CD8-positive, alpha-beta memory T cell (primary cell): ENCODE results near the gene NGB. TPM values are rescaled to one million over a fixed set of nuclear protein-coding genes. Genes with fewer than 3 reads are reported as not detected.
A peak's percentile ranks its signal among the peaks of the same experiment; 100 is the strongest.

ENCODE experiments used
- CTCF ChIA-PET: fragments of 350-600 bp; sonication (Branson Sonifier 250); formaldehyde crosslinking; loops from one replicate; lab custom pipeline; 2021; ENCODE audit warnings: antibody characterized with exemption; lab: Charles Lee
- POLR2A ChIA-PET: fragments of 350-600 bp; sonication (Branson Sonifier 250); formaldehyde crosslinking; loops from one replicate; lab custom pipeline; 2021; ENCODE audit warnings: antibody characterized with exemption; lab: Charles Lee
- DNase-seq, 5 donors: peaks; one replicate each; pipeline versions ENCODE4 v3.0.0 to v3.0.0-alpha.2; 2020 to 2022; ENCODE audit warnings: mixed read lengths in 1 of 5
- H3K27ac ChIP-seq: one replicate; pipeline ENCODE4 v1.7.0; 2013; ENCODE audit warnings: low read depth, mild to moderate bottlenecking, low read length, moderate library complexity
- H3K27me3 ChIP-seq: 2 replicates; pipeline ENCODE4 v1.7.0; 2013; ENCODE audit warnings: low read length, mild to moderate bottlenecking; ENCODE audit not compliant: insufficient read depth, poor library complexity, severe bottlenecking
- H3K36me3 ChIP-seq: 2 replicates; pipeline ENCODE4 v1.7.0; 2013; ENCODE audit warnings: mild to moderate bottlenecking, low read length, moderate library complexity; ENCODE audit not compliant: insufficient read depth
- H3K4me1 ChIP-seq: 2 replicates; pipeline ENCODE4 v1.7.0; 2013; ENCODE audit warnings: mild to moderate bottlenecking, low read length, moderate library complexity; ENCODE audit not compliant: insufficient read depth
- H3K4me3 ChIP-seq: 2 replicates; pipeline ENCODE4 v1.7.0; 2013; ENCODE audit warnings: mild to moderate bottlenecking, low read length
- H3K9me3 ChIP-seq: 2 replicates; pipeline ENCODE4 v1.7.0; 2013; ENCODE audit warnings: mild to moderate bottlenecking, low read length
- H3K27ac Mint-ChIP-seq, 8 donors: one replicate each; pipeline ENCODE4 v1.8.0; 2020 to 2021; ENCODE audit warnings: mixed read lengths in 8 of 8, mild to moderate bottlenecking in 6 of 8, inconsistent platforms in 3 of 8, moderate library complexity in 3 of 8
- H3K27me3 Mint-ChIP-seq, 2 donors: one replicate each; pipeline ENCODE4 v1.8.0; 2020 to 2021; ENCODE audit warnings: mixed read lengths in 2 of 2, mild to moderate bottlenecking in 1 of 2, moderate library complexity in 1 of 2
- H3K36me3 Mint-ChIP-seq, 3 donors: one replicate each; pipeline ENCODE4 v1.8.0; 2020 to 2021; ENCODE audit warnings: mixed read lengths in 3 of 3, inconsistent platforms in 1 of 3, mild to moderate bottlenecking in 1 of 3
- H3K4me1 Mint-ChIP-seq, 3 donors: one replicate each; pipeline ENCODE4 v1.8.0; 2020 to 2021; ENCODE audit warnings: mixed read lengths in 3 of 3, inconsistent platforms in 1 of 3, mild to moderate bottlenecking in 1 of 3
- H3K4me3 Mint-ChIP-seq, 7 donors: one replicate each; pipeline ENCODE4 v1.8.0; 2020 to 2021; ENCODE audit warnings: mixed read lengths in 7 of 7, mild to moderate bottlenecking in 6 of 7, moderate library complexity in 4 of 7, inconsistent platforms in 2 of 7
- H3K9me3 Mint-ChIP-seq, 5 donors: one replicate each; pipeline ENCODE4 v1.8.0; 2020 to 2022; ENCODE audit warnings: mixed read lengths in 5 of 5, mild to moderate bottlenecking in 3 of 5, moderate library complexity in 2 of 5, inconsistent platforms in 1 of 5
- polyA plus RNA-seq: library from polyadenylated mRNA; unstranded; fragments of 300-500 nt; fragmentation: Illumina TruSeq; gene quantifications from one replicate; pipeline ENCODE4 v1.2.3, GENCODE V29; 2021
- total RNA-seq, 2 experiments: library from RNA; stranded (reverse); gene quantifications; one replicate each; pipeline ENCODE4 v1.2.3, GENCODE V29; 2021

The NGB gene
- total and polyA plus RNA-seq, 3 experiments from 2014 or later = not detected

DNA sequence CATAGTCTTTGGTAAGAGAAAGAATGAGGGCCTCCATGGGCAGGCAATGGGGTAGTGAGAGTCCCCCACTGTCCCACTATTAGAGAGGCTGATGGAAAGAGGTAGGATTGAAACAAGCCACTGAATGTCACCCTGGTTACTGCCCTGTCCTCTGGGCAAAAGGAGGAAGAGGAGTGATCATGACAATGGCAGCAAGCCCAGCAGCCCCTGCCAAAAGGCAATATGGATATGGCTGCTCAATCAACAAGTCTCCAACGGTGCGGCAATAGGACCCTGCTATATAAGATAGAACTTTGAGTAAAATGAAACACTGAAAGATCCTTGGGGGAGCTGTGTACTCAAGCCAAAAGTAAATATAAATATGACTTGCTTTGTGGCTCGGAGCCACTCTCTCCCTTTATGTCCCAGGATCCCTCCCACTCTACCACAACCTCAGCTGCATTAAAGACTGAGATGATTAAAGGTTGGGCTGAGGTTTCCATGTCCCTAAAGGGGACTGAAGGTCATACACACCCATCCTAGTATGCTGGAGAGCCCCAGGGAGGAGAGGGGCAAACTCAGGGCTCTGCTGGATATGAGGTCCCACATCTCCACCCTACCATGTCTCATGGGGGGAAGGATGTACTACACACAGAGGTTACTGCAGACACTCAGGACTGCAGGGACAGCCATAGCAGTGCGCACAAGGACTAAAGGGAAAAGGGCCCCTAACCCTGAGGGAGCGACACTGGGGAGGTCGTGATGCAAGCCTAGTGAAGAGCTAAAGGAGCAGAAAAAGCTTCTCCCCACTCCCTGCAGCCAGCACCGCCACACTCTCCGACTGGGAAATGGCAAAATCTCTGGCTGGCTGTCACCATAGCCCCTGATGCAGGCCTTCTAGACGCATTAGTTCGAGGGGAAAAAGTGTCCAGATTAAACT is 43.8 kb upstream of the NGB start:
- CTCF ChIA-PET = interaction anchor here (1.1 to 5.0 kb wide), 12 partner anchors 10 to 538 kb away, joined by 3 to 50 read pairs (median 8); partner anchors contain the start of genes SAMD15 and TMED8
- H3K4me1 Mint-ChIP-seq = peaks cover 4 to 8% (median 4%) of the 10 kb centered on the region in 3 donors

DNA sequence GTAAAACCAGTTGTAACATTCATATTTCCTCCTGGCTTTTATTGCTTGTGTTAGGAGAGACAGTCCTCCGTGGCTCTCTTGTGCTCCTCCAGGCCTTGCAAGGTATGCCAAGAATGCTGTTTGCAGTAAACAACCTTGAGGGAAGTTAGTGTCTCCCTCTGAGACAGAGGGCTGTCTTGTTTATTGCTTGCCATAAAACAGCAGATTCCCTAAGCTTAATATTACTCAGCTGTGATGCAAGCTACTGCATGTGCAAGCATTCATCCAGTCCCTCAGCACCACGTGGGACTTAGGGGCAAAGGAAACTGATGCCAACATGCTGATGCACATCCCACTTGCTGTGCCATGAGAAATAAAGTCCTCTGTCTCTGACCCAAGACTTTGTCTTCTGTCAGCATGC is 43.0 kb upstream of the NGB start:
- Histone ChIP-seq H3K27ac (no peak overlapping the region), H3K4me3 (no peak overlapping the region), H3K36me3 (no peaks in the 10 kb centered on the region), H3K27me3 (no peaks in the 10 kb centered on the region), H3K9me3 (no peaks in the 10 kb centered on the region), H3K4me1 (no peaks in the 10 kb centered on the region)
- Mint-ChIP-seq H3K4me1 (peaks cover 0 to under 1% (median 0%) of the 10 kb centered on the region in 3 donors), H3K27ac (no peak overlapping the region), H3K4me3 (no peak overlapping the region), H3K27me3 (no peaks in the 10 kb centered on the region), H3K9me3 (no peaks in the 10 kb centered on the region), H3K36me3 (peaks cover 0 to 4% (median 0%) of the 10 kb centered on the region in 3 donors)
- CTCF ChIA-PET = interaction anchor here (1.1 to 5.0 kb wide), 3 partner anchors 11 to 162 kb away, joined by 3 to 50 read pairs (median 27); no protein-coding TSS in a partner anchor
- no peak for DNase-seq
- POLR2A ChIA-PET = no interaction called here

More for the DNA sequence above, 43.8 kb upstream of the NGB start:
- DNase-seq = no peak
- no peaks in the 10 kb centered on the region for H3K9me3 Mint-ChIP-seq
- H3K36me3 Mint-ChIP-seq = peaks cover 0 to 4% (median 0%) of the 10 kb centered on the region in 3 donors
- H3K4me1 ChIP-seq = peaks cover 4% of the 10 kb centered on the region
- peak overlapping the region in 1 of 7 donors; percentile 31 for H3K4me3 Mint-ChIP-seq
- H3K27ac Mint-ChIP-seq = peak overlapping the region in 1 of 8 donors; percentile 40
- peaks cover 0 to under 1% of the 10 kb centered on the region in 2 donors for H3K27me3 Mint-ChIP-seq
- H3K4me3 ChIP-seq = no peak overlapping the region
- POLR2A ChIA-PET = no interaction called here
- no peaks in the 10 kb centered on the region for H3K36me3 ChIP-seq
- no peak overlapping the region for H3K27ac ChIP-seq
- H3K9me3 ChIP-seq = no peaks in the 10 kb centered on the region
- H3K27me3 ChIP-seq = no peaks in the 10 kb centered on the region

- DNase-seq = no peak
- H3K27me3 Mint-ChIP-seq = no peaks in the 10 kb centered on the region
- H3K4me3 ChIP-seq = no peak overlapping the region
Measured at GRCh38 chr14:77313371-77313770, 42.4 kb upstream of the NGB start.

GRCh38 chr14:77311217-77311616 is 40.2 kb upstream of the NGB start:
- no peaks in the 10 kb centered on the region for H3K9me3 Mint-ChIP-seq
- Histone ChIP-seq H3K27me3 (no peaks in the 10 kb centered on the region), H3K4me1 (no peaks in the 10 kb centered on the region), H3K9me3 (no peaks in the 10 kb centered on the region), H3K27ac (no peak overlapping the region), H3K36me3 (no peaks in the 10 kb centered on the region), H3K4me3 (no peak overlapping the region)
- H3K4me1 Mint-ChIP-seq = no peaks in the 10 kb centered on the region
- CTCF ChIA-PET = no interaction called here
- peaks cover 0 to 4% (median under 1%) of the 10 kb centered on the region in 3 donors for H3K36me3 Mint-ChIP-seq
- no peak overlapping the region for H3K4me3 Mint-ChIP-seq
- H3K27me3 Mint-ChIP-seq = peaks cover 0 to 1% of the 10 kb centered on the region in 2 donors
- POLR2A ChIA-PET = no interaction called here
- no peak for DNase-seq
- H3K27ac Mint-ChIP-seq = no peak overlapping the region

More at GRCh38 chr14:77313371-77313770, 42.4 kb upstream of the NGB start:
- Mint-ChIP-seq H3K36me3 (peaks cover 0 to 4% (median 0%) of the 10 kb centered on the region in 3 donors), H3K9me3 (no peaks in the 10 kb centered on the region), H3K27ac (no peak overlapping the region), H3K4me1 (no peaks in the 10 kb centered on the region), H3K4me3 (no peak overlapping the region)
- Histone ChIP-seq H3K36me3 (no peaks in the 10 kb centered on the region), H3K27me3 (no peaks in the 10 kb centered on the region), H3K4me1 (no peaks in the 10 kb centered on the region), H3K9me3 (no peaks in the 10 kb centered on the region), H3K27ac (no peak overlapping the region)
- ChIA-PET CTCF (interaction anchor here (5.0 kb wide), 1 partner anchor 11 kb away, joined by 50 read pairs; no protein-coding TSS in a partner anchor), POLR2A (no interaction called here)

DNA sequence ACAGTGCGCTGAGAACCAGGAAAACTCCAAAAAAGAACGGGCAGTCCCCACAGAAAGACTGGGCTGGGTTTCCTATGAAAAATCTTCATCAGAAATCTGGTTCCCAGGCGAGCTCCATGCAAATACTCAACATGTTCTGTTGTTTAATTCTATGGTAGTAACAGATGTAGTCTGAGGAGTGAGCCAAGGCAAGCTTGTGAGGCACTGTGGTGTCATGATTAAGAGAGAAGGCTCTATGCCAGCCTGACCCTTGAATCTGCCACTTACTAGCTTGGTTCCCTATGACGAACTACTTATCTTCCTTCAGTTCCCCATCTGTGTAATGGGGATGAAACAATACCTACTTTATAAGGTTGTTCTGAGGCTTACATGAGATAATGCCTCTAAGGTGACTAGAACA is 39.0 kb upstream of the NGB start:
- CTCF ChIA-PET = no interaction called here
- POLR2A ChIA-PET = no interaction called here

GRCh38 chr14:77309131-77309530 is 38.1 kb upstream of the NGB start:
- H3K9me3 ChIP-seq = no peaks in the 10 kb centered on the region
- H3K27me3 ChIP-seq = no peaks in the 10 kb centered on the region
- no peak overlapping the region for H3K4me3 ChIP-seq
- DNase-seq = no peak
- H3K36me3 ChIP-seq = no peaks in the 10 kb centered on the region
- CTCF ChIA-PET = no interaction called here
- Mint-ChIP-seq H3K27me3 (peaks cover 0 to 1% of the 10 kb centered on the region in 2 donors), H3K9me3 (no peaks in the 10 kb centered on the region), H3K4me1 (no peaks in the 10 kb centered on the region), H3K4me3 (no peak overlapping the region), H3K36me3 (peaks cover 0 to 8% (median 6%) of the 10 kb centered on the region in 3 donors), H3K27ac (no peak overlapping the region)
- no peaks in the 10 kb centered on the region for H3K4me1 ChIP-seq
- H3K27ac ChIP-seq = no peak overlapping the region
- POLR2A ChIA-PET = no interaction called here

More for the DNA sequence above, 39.0 kb upstream of the NGB start:
- H3K9me3 ChIP-seq = no peaks in the 10 kb centered on the region
- no peaks in the 10 kb centered on the region for H3K4me1 ChIP-seq
- no peaks in the 10 kb centered on the region for H3K36me3 ChIP-seq
- Mint-ChIP-seq H3K9me3 (no peaks in the 10 kb centered on the region), H3K4me3 (no peak overlapping the region), H3K27ac (no peak overlapping the region), H3K36me3 (peaks cover 0 to 6% (median 3%) of the 10 kb centered on the region in 3 donors), H3K27me3 (peaks cover 0 to 1% of the 10 kb centered on the region in 2 donors), H3K4me1 (no peaks in the 10 kb centered on the region)
- H3K27ac ChIP-seq = no peak overlapping the region
- no peak overlapping the region for H3K4me3 ChIP-seq
- no peak for DNase-seq
- no peaks in the 10 kb centered on the region for H3K27me3 ChIP-seq

GRCh38 chr14:77306851-77307496 is 36.0 kb upstream of the NGB start:
- no peak for DNase-seq
- peaks cover 0 to 10% (median 9%) of the 10 kb centered on the region in 3 donors for H3K36me3 Mint-ChIP-seq
- peaks cover 0 to 12% (median 5%) of the 10 kb centered on the region in 3 donors for H3K4me1 Mint-ChIP-seq
- POLR2A ChIA-PET = no interaction called here
- H3K27ac Mint-ChIP-seq = peak overlapping the region in 1 of 8 donors; percentile 42
- H3K4me1 ChIP-seq = no peaks in the 10 kb centered on the region
- CTCF ChIA-PET = interaction anchor here (0.7 to 1.9 kb wide), 4 partner anchors 9 to 1155 kb away, joined by 3 to 11 read pairs (median 5); partner anchors contain the start of genes GSTZ1 and POMT2
- no peaks in the 10 kb centered on the region for H3K27me3 ChIP-seq
- no peak overlapping the region for H3K27ac ChIP-seq
- H3K4me3 Mint-ChIP-seq = no peak overlapping the region
- H3K9me3 Mint-ChIP-seq = no peaks in the 10 kb centered on the region
- peaks cover 0 to 1% of the 10 kb centered on the region in 2 donors for H3K27me3 Mint-ChIP-seq
- H3K9me3 ChIP-seq = no peaks in the 10 kb centered on the region
- H3K4me3 ChIP-seq = no peak overlapping the region
- no peaks in the 10 kb centered on the region for H3K36me3 ChIP-seq
